Stomach smooth muscle (tissue), 2 donors: ENCODE data around the gene GALNT7.

Experiments used
- H3K27ac ChIP-seq: one replicate; pipeline ENCODE4 v1.7.0; 2013; ENCODE audit warnings: mild to moderate bottlenecking, low read length, inconsistent platforms
- H3K27me3 ChIP-seq, 2 donors: one replicate each; pipeline ENCODE4 v1.7.0; 2013; ENCODE audit warnings: low read length in 2 of 2; ENCODE audit not compliant: insufficient read depth in 2 of 2, control insufficient read depth in 1 of 2
- H3K36me3 ChIP-seq, 2 donors: one replicate each; pipeline ENCODE4 v1.7.0; 2013; ENCODE audit warnings: low read length in 2 of 2; ENCODE audit not compliant: control insufficient read depth in 2 of 2, insufficient read depth in 2 of 2
- H3K4me1 ChIP-seq: one replicate; pipeline ENCODE4 v1.7.0; 2013; ENCODE audit warnings: low read length; ENCODE audit not compliant: control insufficient read depth, insufficient read depth
- H3K4me3 ChIP-seq, 2 donors: one replicate each; pipeline ENCODE4 v1.7.0; 2013; ENCODE audit warnings: low read length in 2 of 2
- H3K9ac ChIP-seq, 2 donors: one replicate each; pipeline ENCODE4 v1.7.0; 2013; ENCODE audit warnings: low read length in 2 of 2, mild to moderate bottlenecking in 1 of 2
- H3K9me3 ChIP-seq, 2 donors: one replicate each; pipeline ENCODE4 v1.7.0; 2013; ENCODE audit warnings: low read length in 2 of 2; ENCODE audit not compliant: control insufficient read depth in 2 of 2
- donor health status: healthy.
- donor health status: Pancreatic carcinoma.

GALNT7 gene

GRCh38 chr4:173235050-173235449 is 66.4 kb downstream of the GALNT7 start:
- no peaks in the 10 kb centered on the region for H3K9me3 ChIP-seq
- H3K4me1 ChIP-seq, result no peaks in the 10 kb centered on the region
- H3K27ac ChIP-seq, result no peak overlapping the region

GRCh38 chr4:173236301-173236700 is 67.7 kb downstream of the GALNT7 start:
- Histone ChIP-seq H3K36me3 (no peaks in the 10 kb centered on the region), H3K9ac (no peak overlapping the region)

More at GRCh38 chr4:173235050-173235449, 66.4 kb downstream of the GALNT7 start:
- Histone ChIP-seq H3K9ac (no peak overlapping the region), H3K27me3 (no peaks in the 10 kb centered on the region), H3K36me3 (no peaks in the 10 kb centered on the region), H3K4me3 (no peak overlapping the region)

GRCh38 chr4:173237152-173237551 is 68.5 kb downstream of the GALNT7 start:
- Histone ChIP-seq H3K9ac (no peak overlapping the region), H3K36me3 (no peaks in the 10 kb centered on the region), H3K9me3 (no peaks in the 10 kb centered on the region), H3K4me3 (no peak overlapping the region), H3K27me3 (no peaks in the 10 kb centered on the region), H3K4me1 (no peaks in the 10 kb centered on the region), H3K27ac (no peak overlapping the region)

More at GRCh38 chr4:173236301-173236700, 67.7 kb downstream of the GALNT7 start:
- no peak overlapping the region for H3K4me3 ChIP-seq
- H3K4me1 ChIP-seq, result no peaks in the 10 kb centered on the region
- H3K27me3 ChIP-seq, result no peaks in the 10 kb centered on the region
- H3K9me3 ChIP-seq, result no peaks in the 10 kb centered on the region
- H3K27ac ChIP-seq, result no peak overlapping the region

- Histone ChIP-seq H3K4me3 (no peak overlapping the region), H3K27ac (no peak overlapping the region), H3K9ac (no peak overlapping the region), H3K36me3 (no peaks in the 10 kb centered on the region), H3K27me3 (no peaks in the 10 kb centered on the region), H3K9me3 (no peaks in the 10 kb centered on the region), H3K4me1 (no peaks in the 10 kb centered on the region)
Observed at GRCh38 chr4:173237762-173238161, 69.2 kb downstream of the GALNT7 start.

GRCh38 chr4:173240696-173241095 is 72.1 kb downstream of the GALNT7 start:
- Histone ChIP-seq H3K4me1 (no peaks in the 10 kb centered on the region), H3K4me3 (no peak overlapping the region), H3K9ac (no peak overlapping the region), H3K36me3 (no peaks in the 10 kb centered on the region), H3K27ac (no peak overlapping the region), H3K9me3 (no peaks in the 10 kb centered on the region), H3K27me3 (no peaks in the 10 kb centered on the region)

- Histone ChIP-seq H3K27ac (no peak overlapping the region), H3K4me3 (no peak overlapping the region), H3K36me3 (no peaks in the 10 kb centered on the region), H3K27me3 (no peaks in the 10 kb centered on the region), H3K9me3 (no peaks in the 10 kb centered on the region), H3K4me1 (no peaks in the 10 kb centered on the region), H3K9ac (no peak overlapping the region)
Observed at GRCh38 chr4:173242466-173243250, 74.0 kb downstream of the GALNT7 start.

- H3K4me3 ChIP-seq, result no peak overlapping the region
- no peak overlapping the region for H3K27ac ChIP-seq
- no peaks in the 10 kb centered on the region for H3K4me1 ChIP-seq
- no peaks in the 10 kb centered on the region for H3K36me3 ChIP-seq
- no peaks in the 10 kb centered on the region for H3K9me3 ChIP-seq
- no peaks in the 10 kb centered on the region for H3K27me3 ChIP-seq
- H3K9ac ChIP-seq, result no peak overlapping the region
Observed at GRCh38 chr4:173243321-173243720, 74.7 kb downstream of the GALNT7 start.

GRCh38 chr4:173243917-173244658 is 75.5 kb downstream of the GALNT7 start:
- Histone ChIP-seq H3K9me3 (no peaks in the 10 kb centered on the region), H3K4me1 (no peaks in the 10 kb centered on the region), H3K4me3 (no peak overlapping the region), H3K36me3 (peaks cover 0 to 3% of the 10 kb centered on the region in 2 donors), H3K27ac (no peak overlapping the region), H3K27me3 (no peaks in the 10 kb centered on the region), H3K9ac (no peak overlapping the region)

- Histone ChIP-seq H3K9me3 (no peaks in the 10 kb centered on the region), H3K27me3 (no peaks in the 10 kb centered on the region), H3K36me3 (peaks cover 0 to 6% of the 10 kb centered on the region in 2 donors), H3K9ac (no peak overlapping the region), H3K27ac (no peak overlapping the region), H3K4me3 (no peak overlapping the region), H3K4me1 (no peaks in the 10 kb centered on the region)
Observed at GRCh38 chr4:173245952-173246351, 77.3 kb downstream of the GALNT7 start.

- no peaks in the 10 kb centered on the region for H3K27me3 ChIP-seq
- H3K9ac ChIP-seq, result no peak overlapping the region
- no peaks in the 10 kb centered on the region for H3K9me3 ChIP-seq
- H3K27ac ChIP-seq, result no peak overlapping the region
- no peak overlapping the region for H3K4me3 ChIP-seq
- peaks cover 0 to 6% of the 10 kb centered on the region in 2 donors for H3K36me3 ChIP-seq
- no peaks in the 10 kb centered on the region for H3K4me1 ChIP-seq
Observed at GRCh38 chr4:173246719-173247118, 78.1 kb downstream of the GALNT7 start.

- Histone ChIP-seq H3K4me1 (peaks cover 4% of the 10 kb centered on the region), H3K36me3 (peaks cover 0 to 6% of the 10 kb centered on the region in 2 donors), H3K27ac (no peak overlapping the region), H3K9ac (no peak overlapping the region), H3K9me3 (no peaks in the 10 kb centered on the region), H3K27me3 (no peaks in the 10 kb centered on the region), H3K4me3 (no peak overlapping the region)
Observed at GRCh38 chr4:173247321-173247720, 78.7 kb downstream of the GALNT7 start.
